Ramos (cell line): Measurements from ENCODE around the gene PDE4B.

Experiments
- in situ Hi-C: fragments of 300-500 bp; cut with MboI; formaldehyde crosslinking; loops from one replicate; pipeline ENCODE4 v1.14.3; 2022; ENCODE audit warnings: low sequenced_read_pairs; ENCODE audit not compliant: unreplicated experiment

Gene PDE4B

GRCh38 chr1:66214901-66215300 is 422.2 kb downstream of the PDE4B start:
- in situ Hi-C loops = no loop called here

GRCh38 chr1:66217021-66217420 is 424.3 kb downstream of the PDE4B start:
- in situ Hi-C loops = no loop called here

- in situ Hi-C loops = no loop called here
Measured at GRCh38 chr1:66217561-66217960, 424.9 kb downstream of the PDE4B start.

GRCh38 chr1:66220477-66220876 is 427.8 kb downstream of the PDE4B start:
- in situ Hi-C loops = no loop called here

- in situ Hi-C loops = no loop called here
Measured at GRCh38 chr1:66223681-66224080, 431.0 kb downstream of the PDE4B start.

- in situ Hi-C loops = no loop called here
Measured at GRCh38 chr1:66226985-66227384, 434.3 kb downstream of the PDE4B start.

- in situ Hi-C loops = no loop called here
Measured at GRCh38 chr1:66227966-66228365, 435.3 kb downstream of the PDE4B start.

GRCh38 chr1:66231217-66231616 is 438.5 kb downstream of the PDE4B start:
- in situ Hi-C loops = no loop called here

- in situ Hi-C loops = no loop called here
Measured at GRCh38 chr1:66231681-66232463, 439.2 kb downstream of the PDE4B start.

- in situ Hi-C loops = no loop called here
Measured at GRCh38 chr1:66237042-66237441, 444.3 kb downstream of the PDE4B start.

GRCh38 chr1:66237722-66238479 is 445.2 kb downstream of the PDE4B start:
- in situ Hi-C loops = no loop called here

- in situ Hi-C loops = loop anchor here (5.0 kb wide), 1 partner anchor 293 kb away; no protein-coding TSS in a partner anchor
Measured at GRCh38 chr1:66239834-66240233, 447.1 kb downstream of the PDE4B start.

GRCh38 chr1:66240491-66241484 is 448.1 kb downstream of the PDE4B start:
- in situ Hi-C loops = loop anchor here (5.0 kb wide), 1 partner anchor 293 kb away; no protein-coding TSS in a partner anchor

- in situ Hi-C loops = loop anchor here (5.0 kb wide), 1 partner anchor 296 kb away; no protein-coding TSS in a partner anchor
Measured at GRCh38 chr1:66242646-66243547, 450.2 kb downstream of the PDE4B start.

GRCh38 chr1:66243548-66244130 is 450.9 kb downstream of the PDE4B start:
- in situ Hi-C loops = loop anchor here (5.0 kb wide), 1 partner anchor 296 kb away; no protein-coding TSS in a partner anchor

- in situ Hi-C loops = loop anchor here (5.0 kb wide), 1 partner anchor 297 kb away; no protein-coding TSS in a partner anchor
Measured at GRCh38 chr1:66244429-66244828, 451.7 kb downstream of the PDE4B start.

GRCh38 chr1:66245691-66246090 is 453.0 kb downstream of the PDE4B start:
- in situ Hi-C loops = no loop called here

- in situ Hi-C loops = no loop called here
Measured at GRCh38 chr1:66246351-66247269, 453.9 kb downstream of the PDE4B start.
